ENCODE measurements around the gene MAK. TPM values are rescaled to one million over a fixed set of nuclear protein-coding genes. Genes with fewer than 3 reads are reported as not detected.
"Not testable (repeated sequence)": the region's sequence is repeated elsewhere in the genome, so short reads cannot be mapped to it uniquely, and the experiment has no call there.

Gene MAK
- polyA plus RNA-seq, 1 donor (not counting 4 experiments of a cell fraction or from before 2014, with no cell fraction given): not detected

- Histone ChIP-seq H3K27me3 (ENCODE audit: control insufficient read depth, extremely low read depth, insufficient read depth, low read length) (no peaks in the 10 kb centered on the region), H3K4me3 (ENCODE audit: control insufficient read depth in 2 of 3, extremely low read depth in 1 of 3, insufficient read depth in 2 of 3, low read depth in 1 of 3, low read length in 3 of 3) (no peak overlapping the region), H3K4me1 (ENCODE audit: control insufficient read depth, extremely low read depth, insufficient read depth, low read length) (no peaks in the 10 kb centered on the region), H4K20me1 (ENCODE audit: control insufficient read depth, extremely low read depth, insufficient read depth, low read length) (no peaks in the 10 kb centered on the region), H3K9me3 (ENCODE audit: control insufficient read depth, low read depth, low read length) (no peaks in the 10 kb centered on the region), H3K9me1 (ENCODE audit: control insufficient read depth, extremely low read depth, insufficient read depth, low read length) (no peaks in the 10 kb centered on the region), H3K27ac (ENCODE audit: control insufficient read depth, insufficient read depth, low read length) (no peak overlapping the region), H2AFZ (ENCODE audit: control insufficient read depth, low read length) (no peak overlapping the region), H3K4me2 (ENCODE audit: control insufficient read depth, extremely low read depth, insufficient read depth, low read depth, low read length) (no peak overlapping the region), H3K9ac (ENCODE audit: control insufficient read depth, extremely low read depth, insufficient read depth, low read length) (no peak overlapping the region), H3K36me3 (ENCODE audit: control insufficient read depth in 2 of 2, extremely low read depth in 1 of 2, insufficient read depth in 2 of 2, low read length in 2 of 2) (no peaks in the 10 kb centered on the region), H3K79me2 (ENCODE audit: control insufficient read depth, insufficient read depth, low read length) (no peaks in the 10 kb centered on the region)
- no peak for FAIRE-seq
- dilution Hi-C loops (cut with MboI; ENCODE audit: extremely low pct_ligation_motif_present, low sequenced_read_pairs): no loop called here
- TF ChIP-seq, protein P1, sequence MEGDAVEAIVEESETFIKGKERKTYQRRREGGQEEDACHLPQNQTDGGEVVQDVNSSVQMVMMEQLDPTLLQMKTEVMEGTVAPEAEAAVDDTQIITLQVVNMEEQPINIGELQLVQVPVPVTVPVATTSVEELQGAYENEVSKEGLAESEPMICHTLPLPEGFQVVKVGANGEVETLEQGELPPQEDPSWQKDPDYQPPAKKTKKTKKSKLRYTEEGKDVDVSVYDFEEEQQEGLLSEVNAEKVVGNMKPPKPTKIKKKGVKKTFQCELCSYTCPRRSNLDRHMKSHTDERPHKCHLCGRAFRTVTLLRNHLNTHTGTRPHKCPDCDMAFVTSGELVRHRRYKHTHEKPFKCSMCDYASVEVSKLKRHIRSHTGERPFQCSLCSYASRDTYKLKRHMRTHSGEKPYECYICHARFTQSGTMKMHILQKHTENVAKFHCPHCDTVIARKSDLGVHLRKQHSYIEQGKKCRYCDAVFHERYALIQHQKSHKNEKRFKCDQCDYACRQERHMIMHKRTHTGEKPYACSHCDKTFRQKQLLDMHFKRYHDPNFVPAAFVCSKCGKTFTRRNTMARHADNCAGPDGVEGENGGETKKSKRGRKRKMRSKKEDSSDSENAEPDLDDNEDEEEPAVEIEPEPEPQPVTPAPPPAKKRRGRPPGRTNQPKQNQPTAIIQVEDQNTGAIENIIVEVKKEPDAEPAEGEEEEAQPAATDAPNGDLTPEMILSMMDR (optimal IDR thresholded peaks at IDR 0.05 in 1 of 3, IDR thresholded peaks at IDR 0.05 in 1 of 3, conservative IDR thresholded peaks at IDR 0.05 in 1 of 3; ENCODE audit: extremely low read depth in 1 of 3, insufficient read depth in 2 of 3, low read length in 3 of 3): no peak
- TF ChIP-seq EZH2 (IDR thresholded peaks at IDR 0.05; ENCODE audit: low read length): no peak
- DNase-seq (ENCODE audit: low read depth, low spot score): no peak
Measured at GRCh38 chr6:10824819-10825218, 13.5 kb downstream of the MAK start.

GRCh38 chr6:10824297-10824696 is 14.0 kb downstream of the MAK start:
- H3K9me1 ChIP-seq (ENCODE audit: control insufficient read depth, extremely low read depth, insufficient read depth, low read length): no peaks in the 10 kb centered on the region
- no peak overlapping the region for H3K4me3 ChIP-seq (ENCODE audit: control insufficient read depth in 2 of 3, extremely low read depth in 1 of 3, insufficient read depth in 2 of 3, low read depth in 1 of 3, low read length in 3 of 3)
- H3K79me2 ChIP-seq (ENCODE audit: control insufficient read depth, insufficient read depth, low read length): no peaks in the 10 kb centered on the region
- H3K27ac ChIP-seq (ENCODE audit: control insufficient read depth, insufficient read depth, low read length): no peak overlapping the region
- no peaks in the 10 kb centered on the region for H4K20me1 ChIP-seq (ENCODE audit: control insufficient read depth, extremely low read depth, insufficient read depth, low read length)
- H3K9me3 ChIP-seq (ENCODE audit: control insufficient read depth, low read depth, low read length): no peaks in the 10 kb centered on the region
- TF ChIP-seq, protein P1 (optimal IDR thresholded peaks at IDR 0.05 in 1 of 3, IDR thresholded peaks at IDR 0.05 in 1 of 3, conservative IDR thresholded peaks at IDR 0.05 in 1 of 3; ENCODE audit: extremely low read depth in 1 of 3, insufficient read depth in 2 of 3, low read length in 3 of 3): no peak
- TF ChIP-seq EZH2 (IDR thresholded peaks at IDR 0.05; ENCODE audit: low read length): no peak
- no peak overlapping the region for H3K9ac ChIP-seq (ENCODE audit: control insufficient read depth, extremely low read depth, insufficient read depth, low read length)
- H3K4me2 ChIP-seq (ENCODE audit: control insufficient read depth, extremely low read depth, insufficient read depth, low read depth, low read length): no peak overlapping the region
- H3K27me3 ChIP-seq (ENCODE audit: control insufficient read depth, extremely low read depth, insufficient read depth, low read length): no peaks in the 10 kb centered on the region
- no peaks in the 10 kb centered on the region for H3K36me3 ChIP-seq (ENCODE audit: control insufficient read depth in 2 of 2, extremely low read depth in 1 of 2, insufficient read depth in 2 of 2, low read length in 2 of 2)
- H3K4me1 ChIP-seq (ENCODE audit: control insufficient read depth, extremely low read depth, insufficient read depth, low read length): no peaks in the 10 kb centered on the region
- DNase-seq (ENCODE audit: low read depth, low spot score) (no peak), FAIRE-seq (no peak)
- dilution Hi-C loops (cut with MboI; ENCODE audit: extremely low pct_ligation_motif_present, low sequenced_read_pairs): no loop called here
- H2AFZ ChIP-seq (ENCODE audit: control insufficient read depth, low read length): no peak overlapping the region

- H3K27ac ChIP-seq (ENCODE audit: control insufficient read depth, insufficient read depth, low read length); H3K27me3 ChIP-seq (ENCODE audit: control insufficient read depth, extremely low read depth, insufficient read depth, low read length); H3K9ac ChIP-seq (ENCODE audit: control insufficient read depth, extremely low read depth, insufficient read depth, low read length); H3K4me3 ChIP-seq (ENCODE audit: control insufficient read depth in 2 of 3, extremely low read depth in 1 of 3, insufficient read depth in 2 of 3, low read depth in 1 of 3, low read length in 3 of 3); H2AFZ ChIP-seq (ENCODE audit: control insufficient read depth, low read length); dilution Hi-C loops (cut with MboI; ENCODE audit: extremely low pct_ligation_motif_present, low sequenced_read_pairs); H3K9me3 ChIP-seq (ENCODE audit: control insufficient read depth, low read depth, low read length); FAIRE-seq; H3K79me2 ChIP-seq (ENCODE audit: control insufficient read depth, insufficient read depth, low read length); H3K4me2 ChIP-seq (ENCODE audit: control insufficient read depth, extremely low read depth, insufficient read depth, low read depth, low read length); H4K20me1 ChIP-seq (ENCODE audit: control insufficient read depth, extremely low read depth, insufficient read depth, low read length); H3K4me1 ChIP-seq (ENCODE audit: control insufficient read depth, extremely low read depth, insufficient read depth, low read length); DNase-seq (ENCODE audit: low read depth, low spot score); H3K9me1 ChIP-seq (ENCODE audit: control insufficient read depth, extremely low read depth, insufficient read depth, low read length); H3K36me3 ChIP-seq (ENCODE audit: control insufficient read depth in 2 of 2, extremely low read depth in 1 of 2, insufficient read depth in 2 of 2, low read length in 2 of 2): not testable (repeated sequence)
Measured at GRCh38 chr6:10814176-10814575, 24.2 kb downstream of the MAK start.
